Stimulated activated CD4-positive, alpha-beta T cell treated with anti-CD3 and anti-CD28 coated beads, Interleukin-15, amount 100 ng/mL, for 24 hours (primary cell): Measurements from ENCODE around the gene PDSS2.
"Not testable (repeated sequence)": the region's sequence is repeated elsewhere in the genome, so short reads cannot be mapped to it uniquely, and the experiment has no call there.

ENCODE experiments used
- DNase-seq: peaks from one replicate; pipeline ENCODE4 v3.0.0-alpha.2; 2020

The PDSS2 gene

DNA sequence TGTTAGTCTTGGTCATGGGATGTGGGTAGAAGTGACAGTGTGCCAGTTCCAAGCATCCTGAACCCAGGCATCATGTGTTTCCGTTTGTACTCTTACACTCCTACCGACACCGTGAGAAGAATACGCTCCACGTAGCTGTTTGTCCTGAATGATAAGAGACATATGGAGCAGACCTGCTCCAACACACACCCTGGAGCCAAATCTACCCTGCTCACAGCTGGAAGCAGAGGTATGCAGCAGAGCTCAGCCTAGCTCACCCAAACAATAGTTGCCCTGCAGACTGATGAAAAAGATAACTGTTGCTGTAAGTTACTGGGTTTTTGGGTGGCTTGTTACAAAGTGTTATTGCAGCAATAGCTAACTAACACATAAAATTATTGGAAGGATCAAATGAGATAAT lies 14.3 kb upstream of the PDSS2 start:
- DNase-seq = no peak

DNA sequence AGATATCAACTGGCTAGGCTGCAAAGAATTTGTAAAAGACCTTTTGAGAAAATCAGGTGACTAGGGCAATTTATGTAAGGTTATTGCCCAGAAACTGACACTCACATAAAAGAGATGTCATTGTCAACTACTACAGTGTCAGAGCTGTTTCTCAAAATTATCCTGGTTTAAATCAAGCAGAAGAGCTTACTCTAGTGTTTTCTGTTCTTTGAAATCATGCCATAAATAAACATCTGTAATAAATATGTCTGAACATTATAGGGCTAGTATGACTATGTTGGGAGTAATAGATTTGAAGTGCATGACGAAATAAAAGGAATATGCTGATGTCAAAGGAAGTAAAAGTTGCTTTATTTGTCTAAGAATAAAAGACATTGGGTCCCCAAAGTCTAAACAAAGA lies 11.0 kb upstream of the PDSS2 start:
- DNase-seq = no peak

DNA sequence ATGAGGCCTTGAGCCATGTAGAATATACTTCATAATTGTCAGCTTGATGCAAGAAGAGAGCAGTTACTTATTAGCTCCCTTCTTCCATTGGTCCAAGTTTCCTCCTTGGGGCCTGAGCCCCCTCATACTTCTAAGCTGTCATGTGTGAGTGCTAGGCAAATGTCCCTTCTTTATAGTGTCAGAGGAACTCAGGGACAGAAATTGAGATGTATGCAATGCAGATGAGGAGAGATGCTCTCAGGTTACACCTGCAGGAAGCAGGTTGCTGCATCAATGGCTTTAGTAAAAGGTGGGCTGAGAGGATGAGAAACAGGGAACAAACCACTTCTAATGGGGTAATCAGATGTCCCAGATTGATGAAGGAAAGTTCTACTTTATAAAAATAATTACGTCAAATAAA lies 6.7 kb upstream of the PDSS2 start:
- no peak for DNase-seq

DNA sequence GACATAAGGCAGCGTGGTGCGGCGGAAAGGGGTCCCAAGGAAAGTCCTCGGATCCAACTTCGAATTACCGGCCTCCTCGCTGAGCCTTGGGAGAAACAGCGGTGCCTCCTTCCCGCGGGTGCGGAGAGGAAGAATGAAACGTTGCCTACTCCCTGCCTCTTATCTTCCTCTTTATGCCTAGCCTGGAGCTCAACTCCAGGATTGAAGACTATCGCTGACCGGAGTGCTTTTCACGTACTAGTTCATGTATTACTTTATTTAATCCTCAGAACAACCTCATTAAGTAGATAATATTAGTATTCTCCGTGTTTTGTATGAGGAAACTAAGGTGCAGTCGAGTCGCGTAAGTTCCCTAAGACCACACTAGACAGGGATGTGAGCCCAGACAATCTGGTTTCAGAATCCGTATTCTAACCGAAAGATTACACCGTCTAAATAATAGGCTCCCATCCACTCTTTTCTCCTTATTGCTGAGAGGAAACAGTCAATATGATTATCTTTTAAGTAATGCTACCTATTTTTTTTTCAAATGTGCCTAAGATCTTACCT lies 793 bp upstream of the PDSS2 start:
- DNase-seq = no peak

DNA sequence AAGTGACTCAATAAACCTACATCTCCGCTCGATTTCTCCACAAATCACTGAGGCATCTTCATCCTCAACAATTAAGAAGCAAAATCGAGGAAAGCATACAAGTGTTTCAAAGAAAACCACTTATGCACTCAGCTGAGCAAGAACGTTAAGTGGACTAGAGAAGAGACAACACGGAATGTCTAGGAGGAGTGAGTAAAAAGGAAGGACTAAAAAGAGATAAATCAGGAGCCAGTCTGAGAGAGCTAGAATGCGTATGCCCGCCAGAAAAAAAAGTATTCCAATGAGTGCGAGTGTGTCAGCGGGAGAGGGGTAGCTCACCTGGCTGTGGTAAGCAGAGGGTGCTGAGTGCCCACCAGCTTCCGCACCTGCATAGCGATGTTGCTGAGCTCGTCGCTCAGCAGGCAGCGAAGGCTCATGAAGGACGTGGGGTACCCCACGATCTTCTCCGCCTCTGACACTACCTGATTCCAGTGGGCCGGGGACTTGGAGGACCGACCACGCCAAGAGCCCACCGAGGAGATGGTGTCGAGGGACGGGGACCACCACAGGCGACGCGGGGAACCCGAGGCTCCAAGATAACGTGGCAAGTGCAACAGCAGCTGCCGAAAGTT lies 587 bp downstream of the PDSS2 start:
- peak; percentile 49 for DNase-seq

DNA sequence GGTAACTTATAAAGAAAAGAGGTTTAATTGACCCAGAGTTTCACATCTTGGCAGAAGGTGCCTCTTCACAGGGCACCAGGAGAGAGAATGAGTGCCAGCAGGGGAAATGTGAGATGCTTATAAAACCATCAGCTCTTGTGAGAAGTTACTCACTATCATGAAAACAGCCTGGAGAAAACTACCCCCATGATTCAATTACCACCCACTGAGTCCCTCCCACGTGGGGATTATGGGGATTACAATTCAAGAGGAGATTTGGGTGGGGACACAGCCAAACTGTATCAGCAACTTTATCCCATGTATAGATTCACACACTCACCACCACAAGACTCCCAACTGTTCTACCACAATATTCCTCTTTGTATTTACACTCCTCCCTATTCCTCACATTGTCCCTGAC lies 10.6 kb downstream of the PDSS2 start:
- no peak for DNase-seq

DNA sequence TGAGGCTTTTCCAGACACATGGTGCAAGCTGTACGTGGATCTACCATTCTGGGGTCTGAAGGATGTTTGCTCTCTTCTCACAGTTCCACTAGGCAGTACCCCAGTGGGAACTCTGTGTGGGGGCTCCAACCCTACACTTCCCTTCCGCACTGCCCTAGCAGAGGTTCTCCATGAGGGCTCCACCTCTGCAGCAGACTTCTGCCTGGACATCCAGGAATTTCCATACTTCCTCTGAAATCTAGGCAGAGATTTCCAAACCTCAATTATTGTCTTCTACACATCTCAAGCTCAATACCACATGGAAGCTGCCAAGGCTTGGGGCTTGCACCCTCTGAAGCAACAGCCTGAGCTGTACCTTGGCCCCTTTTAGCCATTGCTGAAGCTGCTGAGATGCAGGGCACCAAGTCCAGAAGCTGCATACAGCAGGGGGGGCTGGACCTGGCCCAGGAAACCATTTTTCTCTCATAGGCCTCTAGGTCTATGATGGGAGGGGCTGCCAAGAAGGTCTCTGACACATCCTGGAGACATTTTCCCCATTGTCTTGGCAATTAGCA lies 11.6 kb downstream of the PDSS2 start:
- DNase-seq = no peak

DNA sequence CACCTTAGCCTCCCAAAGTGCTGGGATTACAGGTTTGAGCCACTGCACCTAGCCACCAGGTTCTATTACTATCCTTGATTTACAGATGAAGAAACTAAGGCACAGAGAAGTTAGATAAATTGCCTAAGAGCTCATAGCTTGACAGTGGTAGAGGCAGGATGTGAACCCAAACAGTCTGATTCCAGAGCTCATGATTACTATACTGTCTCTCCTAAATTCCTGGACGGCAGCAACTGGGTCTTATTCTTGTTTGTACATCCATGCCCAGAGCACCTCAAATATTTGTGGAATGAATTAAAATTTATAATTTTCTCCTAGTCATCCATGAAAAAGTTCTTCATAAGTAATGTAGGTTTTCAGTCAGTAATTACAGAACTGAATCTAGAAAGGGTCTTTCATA lies 15.1 kb downstream of the PDSS2 start:
- DNase-seq = no peak

DNA sequence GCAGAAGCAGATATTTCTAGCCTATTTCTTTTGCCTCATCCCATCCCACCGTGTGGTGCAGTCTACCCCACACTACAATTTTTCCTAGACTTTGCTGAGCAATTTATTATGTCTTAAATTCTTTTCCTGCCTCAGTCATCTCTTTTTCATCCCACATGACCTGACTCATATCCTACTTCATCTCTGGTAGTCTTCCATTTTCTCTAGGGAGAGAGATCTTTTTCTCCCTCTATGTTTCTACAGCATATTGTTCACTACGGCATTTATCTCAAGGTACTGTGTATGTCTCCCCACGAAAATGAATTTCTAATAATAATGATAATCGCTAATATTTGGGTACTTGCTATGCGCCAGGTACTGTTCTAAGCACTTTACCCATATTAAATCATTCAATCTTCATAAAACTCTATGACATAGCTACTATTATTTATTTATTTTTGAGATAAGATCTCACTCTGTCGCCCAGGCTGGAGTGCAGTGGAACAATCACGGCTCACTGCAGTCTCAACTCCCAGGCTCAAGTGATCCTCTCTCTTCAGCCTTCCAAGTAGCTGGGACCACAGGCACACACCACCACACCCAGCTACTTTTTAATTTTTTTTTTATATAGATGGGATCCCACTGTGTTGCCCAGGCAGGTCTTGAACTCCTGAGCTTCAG lies 15.6 kb downstream of the PDSS2 start:
- no peak for DNase-seq

DNA sequence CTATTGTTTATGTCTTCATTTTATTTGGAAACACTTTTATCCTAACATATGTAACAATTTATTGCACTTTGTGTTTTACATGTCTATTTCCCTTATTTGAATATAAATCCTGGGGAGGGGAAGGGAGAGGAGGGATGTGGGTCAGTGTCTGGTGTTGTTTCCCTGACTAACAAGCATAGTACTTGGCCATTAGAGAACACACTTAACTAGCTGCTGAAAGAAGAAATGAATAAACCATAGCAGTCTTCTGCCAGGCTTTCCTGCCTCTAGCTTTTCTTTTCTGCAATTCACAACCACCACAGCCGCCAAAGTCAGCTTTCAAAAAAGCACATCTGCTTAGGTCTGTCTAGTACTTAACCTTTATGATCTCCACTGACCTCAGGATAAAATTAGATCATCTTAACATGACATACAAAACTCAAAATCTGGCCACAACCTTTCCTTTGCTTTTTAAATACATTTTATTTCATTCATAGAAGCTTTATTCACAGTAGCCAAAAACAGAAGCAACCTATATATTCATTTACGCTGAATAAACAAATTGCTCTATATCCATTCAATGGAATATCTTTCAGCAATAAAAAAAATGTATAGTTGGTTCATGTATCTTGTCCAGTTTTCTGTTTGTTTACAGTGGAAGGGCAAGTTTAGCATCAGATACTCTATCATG lies 16.3 kb downstream of the PDSS2 start:
- no peak for DNase-seq

DNA sequence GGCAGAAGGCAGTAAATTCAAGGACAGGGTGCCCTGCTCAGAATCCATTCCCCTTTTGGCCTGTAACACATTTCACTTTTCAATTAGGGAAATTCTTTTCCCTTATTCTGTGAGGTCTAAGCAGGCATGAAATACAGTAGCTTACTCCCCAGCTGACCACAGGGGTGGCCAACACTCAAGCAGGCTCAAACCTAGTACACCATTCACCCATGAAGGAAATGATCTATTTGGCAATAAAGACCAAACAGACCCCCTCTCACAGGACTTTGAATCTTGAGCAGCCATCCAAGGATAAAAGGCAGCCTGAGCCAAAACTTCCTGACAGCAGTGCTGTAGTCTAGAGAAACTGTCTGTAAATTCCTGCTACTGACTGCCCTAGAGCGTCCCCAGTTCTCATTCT lies 17.7 kb downstream of the PDSS2 start:
- no peak for DNase-seq

DNA sequence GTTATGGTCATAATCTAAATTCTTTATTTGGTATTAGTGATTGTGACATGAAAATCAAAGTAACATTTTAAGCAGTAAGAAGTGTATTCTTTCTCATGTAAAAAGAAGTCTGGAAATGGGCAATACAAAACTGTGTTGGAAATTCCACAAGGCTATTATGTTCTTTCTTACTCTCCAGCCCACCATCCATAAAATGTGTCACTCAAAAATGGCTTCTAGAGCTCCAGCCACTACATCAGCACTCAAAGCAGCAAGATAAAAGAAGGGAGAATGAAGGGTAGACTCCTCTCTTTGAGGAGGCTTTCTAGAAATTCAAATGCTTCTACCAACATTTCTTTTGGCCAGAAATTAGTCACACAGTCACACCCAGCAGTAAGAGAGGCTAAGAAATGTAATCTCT lies 18.4 kb downstream of the PDSS2 start:
- DNase-seq = no peak

DNA sequence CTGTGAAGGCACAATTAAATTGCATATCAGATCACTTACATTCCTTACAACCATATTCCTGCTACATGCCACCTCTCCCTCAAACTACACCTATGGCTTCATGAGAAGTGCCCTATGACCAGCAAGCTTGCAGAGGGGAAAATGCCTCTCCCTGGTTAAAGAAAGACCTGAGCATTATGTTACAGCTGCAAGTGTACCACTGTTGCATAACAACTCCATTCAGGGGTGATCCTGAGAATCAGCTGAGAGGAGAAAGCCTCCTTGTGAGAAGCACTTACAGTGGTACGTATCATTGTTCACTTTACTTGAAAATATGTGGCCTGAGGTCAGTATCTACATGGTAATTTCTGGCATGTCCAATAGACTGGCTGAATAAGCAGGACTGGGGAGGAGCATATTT lies 20.0 kb downstream of the PDSS2 start:
- no peak for DNase-seq

DNA sequence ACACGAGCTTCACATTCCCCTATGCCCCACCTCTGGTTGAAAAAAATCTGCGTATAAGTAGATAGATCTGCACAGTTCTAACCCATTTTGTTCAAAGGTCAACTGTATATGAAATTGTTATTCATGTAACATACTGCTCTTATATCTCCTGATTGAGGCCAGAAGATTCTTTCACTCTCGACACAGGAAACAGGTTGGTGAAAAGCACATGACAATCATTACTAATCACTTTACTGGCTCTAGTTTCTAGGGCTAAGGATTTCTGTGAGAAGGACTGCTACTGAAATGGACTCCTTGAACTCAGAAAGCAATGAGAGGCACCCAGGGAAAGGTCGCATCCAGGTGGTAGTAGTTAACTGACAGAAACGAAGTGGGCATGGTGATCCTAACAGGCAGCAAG lies 21.7 kb downstream of the PDSS2 start:
- no peak for DNase-seq

DNA sequence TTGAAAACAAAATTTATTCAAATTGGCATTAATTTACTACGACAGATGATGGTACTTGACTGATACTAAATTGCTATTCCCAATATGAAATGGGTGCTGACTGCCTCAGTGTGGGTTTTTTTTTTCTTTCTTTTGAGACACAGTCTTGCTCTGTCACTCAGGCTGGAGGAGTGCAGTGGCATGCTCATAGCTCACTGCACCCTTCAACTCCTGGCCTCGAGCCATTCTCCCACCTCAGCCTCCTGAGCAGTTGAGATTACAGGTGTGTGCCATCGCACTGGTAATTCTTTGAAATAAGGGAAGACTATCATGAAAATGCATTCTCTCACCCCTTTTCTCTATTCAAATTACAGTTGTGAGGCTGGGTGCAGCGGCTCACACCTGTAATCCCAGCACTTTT lies 22.5 kb downstream of the PDSS2 start:
- no peak for DNase-seq

DNA sequence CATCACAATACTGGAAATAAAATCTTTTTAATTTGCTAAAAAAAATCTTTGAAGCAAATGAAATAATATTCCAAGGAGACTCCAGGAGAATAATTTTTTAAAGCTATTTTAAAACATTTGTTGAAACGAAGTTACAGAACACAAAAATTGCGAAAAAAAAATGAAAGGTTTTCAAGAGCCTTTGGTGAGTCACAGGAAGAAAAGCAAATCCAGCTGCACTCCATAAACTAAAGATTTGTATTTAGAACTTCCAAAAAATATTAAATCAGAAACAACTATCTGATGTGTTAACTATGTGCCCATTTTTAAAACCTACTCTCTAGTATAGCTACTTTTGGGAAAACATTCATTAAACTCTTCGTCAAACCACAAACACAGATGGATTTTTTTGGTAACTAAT lies 23.6 kb downstream of the PDSS2 start:
- DNase-seq = no peak

DNA sequence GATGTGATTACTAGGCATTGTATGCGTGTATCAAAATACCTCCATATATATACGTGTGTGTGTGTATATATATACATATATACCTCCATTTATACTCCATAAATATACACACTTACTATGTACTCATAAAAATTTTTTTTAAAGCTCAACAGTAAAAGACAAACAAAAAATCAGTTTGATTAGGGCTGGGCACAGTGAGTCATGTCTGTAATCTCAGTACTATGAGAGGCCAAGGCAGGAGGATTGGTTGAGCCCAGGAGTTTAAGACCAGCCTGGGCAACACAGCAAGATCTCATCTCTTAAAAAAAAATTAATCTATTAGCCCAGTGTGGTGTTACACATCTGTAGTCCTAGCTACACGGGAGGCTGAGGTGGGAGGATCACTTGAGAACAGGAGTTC lies 24.6 kb downstream of the PDSS2 start:
- DNase-seq = no peak

DNA sequence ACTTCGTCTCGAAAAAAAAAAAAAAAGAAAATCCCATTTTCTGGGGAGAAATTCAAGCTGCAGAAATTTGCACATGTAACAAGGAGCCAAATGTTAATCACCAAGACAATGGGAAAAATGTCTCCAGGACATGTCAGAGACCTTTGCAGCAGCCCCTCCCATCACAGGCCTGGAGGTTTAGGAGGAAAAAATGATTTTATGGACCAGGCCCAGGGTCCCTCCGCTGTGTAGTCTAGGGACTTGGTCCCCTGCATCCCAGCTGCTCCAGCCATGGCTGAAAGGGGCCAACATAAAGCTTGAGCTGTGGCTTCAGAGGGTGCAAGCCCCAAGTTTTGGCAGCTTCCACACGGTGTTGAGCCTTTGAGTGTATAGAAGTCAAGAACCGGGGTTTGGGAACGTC lies 33.4 kb downstream of the PDSS2 start:
- not testable (repeated sequence) for DNase-seq

DNA sequence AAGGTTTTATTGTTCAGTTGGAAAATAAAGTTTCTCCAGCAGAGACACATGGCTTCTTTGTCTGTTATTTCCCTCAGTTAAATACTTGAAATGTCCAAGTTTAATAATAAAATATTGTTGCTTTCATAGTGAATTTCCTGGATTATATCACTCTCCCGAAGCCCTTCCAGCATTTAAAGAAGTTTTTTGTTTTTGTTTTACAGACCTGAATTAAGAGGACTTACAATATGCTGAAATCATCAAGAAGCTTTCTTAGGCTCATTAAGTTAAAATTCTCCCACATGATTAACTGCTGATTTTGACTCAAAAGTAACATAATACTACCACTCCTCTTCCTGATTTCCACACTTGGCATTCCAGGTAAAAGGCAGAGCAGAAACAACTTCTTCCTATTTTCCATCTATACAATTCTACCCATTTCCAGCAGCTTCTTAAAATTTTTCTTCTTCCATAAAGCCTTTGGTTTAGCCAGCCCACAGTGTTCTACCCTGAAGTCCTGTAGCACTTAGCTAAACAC lies 35.8 kb downstream of the PDSS2 start:
- no peak for DNase-seq

DNA sequence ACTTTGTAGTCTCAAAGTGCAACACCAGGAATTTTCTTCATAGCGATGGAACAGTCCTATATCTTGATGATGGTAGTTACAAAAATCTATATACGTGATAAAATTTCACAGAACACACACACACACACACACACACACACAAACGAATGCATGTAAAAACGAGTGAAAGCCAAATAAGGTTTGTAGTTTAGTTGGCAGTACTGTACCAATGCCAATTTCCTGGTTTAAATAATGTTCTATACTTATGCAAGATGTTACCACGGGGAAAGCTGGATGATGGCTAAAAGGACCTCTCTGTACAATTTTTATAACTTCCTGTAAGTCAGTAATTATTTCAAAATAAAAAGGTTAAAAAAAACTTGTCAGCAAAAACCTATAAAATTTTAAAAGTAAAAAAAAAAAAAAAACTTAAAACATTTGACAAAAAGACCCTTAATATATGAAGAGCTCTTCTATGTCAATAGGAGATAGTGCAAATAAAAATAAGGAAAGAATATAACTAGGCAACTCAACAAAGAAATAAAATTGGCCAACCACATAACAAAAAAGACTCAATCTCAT lies 37.6 kb downstream of the PDSS2 start:
- DNase-seq = no peak

DNA sequence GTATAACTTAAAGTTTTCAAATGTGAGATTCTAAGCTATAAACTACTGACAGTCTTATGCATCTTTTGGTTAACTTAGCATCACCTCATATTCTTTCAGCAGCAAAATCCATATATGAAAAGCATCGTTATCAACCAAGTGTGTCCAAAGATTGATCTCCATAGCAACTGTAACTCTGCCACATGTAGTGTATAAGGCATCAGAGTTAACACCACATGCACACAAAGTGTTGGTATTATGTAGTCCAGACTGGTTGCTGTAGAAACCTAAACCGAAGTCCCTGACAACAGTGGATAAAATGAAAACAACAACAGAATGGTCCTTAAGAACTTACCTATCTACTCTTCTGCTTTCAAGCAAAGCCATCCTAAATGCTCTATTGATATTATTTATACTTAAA lies 39.6 kb downstream of the PDSS2 start:
- no peak for DNase-seq

DNA sequence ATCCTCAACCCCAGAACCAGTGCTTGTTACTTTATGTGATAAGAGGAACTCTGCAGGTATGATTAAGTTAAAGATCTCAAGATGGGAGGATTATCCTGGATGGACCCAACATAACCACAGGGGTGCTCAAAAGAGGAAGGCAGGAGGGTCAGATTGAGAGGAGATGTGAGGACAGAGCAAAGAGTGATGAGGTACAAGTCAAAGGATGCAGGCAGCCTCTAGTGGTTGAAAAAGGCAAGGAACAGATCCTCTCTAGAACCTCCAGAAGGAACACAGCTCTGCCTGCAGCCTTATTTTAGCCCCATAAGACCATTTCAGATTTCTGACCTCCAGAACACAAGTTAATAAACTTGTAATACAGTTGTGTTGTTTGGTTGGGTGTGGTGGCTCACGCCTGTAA lies 41.2 kb downstream of the PDSS2 start:
- DNase-seq = no peak

DNA sequence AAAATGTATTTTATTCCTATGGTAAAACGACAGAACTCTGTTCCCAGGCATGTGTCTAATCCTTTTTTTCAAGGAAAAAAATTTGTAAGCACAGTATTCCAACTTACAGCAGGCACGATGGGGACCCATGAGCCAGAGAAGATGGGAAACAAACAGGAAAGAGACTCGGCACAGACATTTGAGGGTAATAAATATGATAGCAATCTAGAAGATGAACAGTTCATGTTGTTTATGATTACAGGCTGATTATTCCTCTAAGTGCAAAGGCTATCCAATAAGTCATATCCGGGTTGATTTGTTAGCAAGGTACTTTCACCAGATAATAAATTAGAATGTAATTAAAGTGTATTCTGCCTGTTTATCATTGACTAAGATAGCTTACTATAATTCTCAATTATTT lies 43.2 kb downstream of the PDSS2 start:
- no peak for DNase-seq
